ENCODE data around the gene KLK3. TPM values are rescaled to one million over a fixed set of nuclear protein-coding genes. Genes with fewer than 3 reads are reported as not detected.

KLK3 gene
- total RNA-seq, 3 donors from 2014 or later (not counting 1 experiment from before 2014, with no cell fraction given), result not detected

DNA sequence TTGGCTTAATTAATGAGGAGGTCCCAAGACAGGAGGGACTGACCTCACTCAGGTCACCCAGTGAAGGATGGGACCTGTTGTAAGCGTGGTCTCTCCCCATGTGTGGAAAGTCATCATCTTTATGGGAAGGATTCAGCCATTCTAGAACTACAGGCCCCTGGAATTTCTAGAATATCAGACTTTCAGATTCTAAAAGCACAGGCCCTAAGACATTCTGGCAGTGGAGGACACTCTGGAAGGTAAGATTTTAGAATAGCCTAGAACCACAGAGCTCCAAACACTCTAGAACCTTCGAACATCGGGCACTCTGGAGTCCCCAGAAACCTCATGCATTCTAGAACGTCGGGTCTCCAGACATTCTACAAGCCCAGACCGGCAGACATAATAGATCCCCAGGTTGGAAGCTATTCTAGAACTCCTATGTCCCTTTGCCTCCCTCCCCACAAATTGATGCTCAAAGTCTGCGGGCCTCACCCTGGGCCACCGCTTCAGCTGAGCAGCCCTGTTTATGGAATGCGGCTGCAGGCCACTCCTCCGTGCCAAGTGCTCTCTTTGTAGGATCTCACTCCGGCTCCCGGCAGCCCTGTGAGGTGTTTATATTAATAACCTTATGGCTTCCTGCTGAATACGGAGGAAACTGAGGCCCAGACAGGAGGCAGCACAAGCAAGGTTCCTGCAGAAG lies 19.5 kb upstream of the KLK3 start:
- Histone ChIP-seq H3K4me1 (ENCODE audit: control insufficient read depth, insufficient read depth, low read length) (peaks cover 12% of the 10 kb centered on the region), H3K27ac (ENCODE audit: low read length) (no peak overlapping the region), H3K36me3 (ENCODE audit: control insufficient read depth, insufficient read depth, low read length) (no peaks in the 10 kb centered on the region), H3K9me3 (ENCODE audit: control insufficient read depth, insufficient read depth, low read length) (no peaks in the 10 kb centered on the region), H3K4me3 (ENCODE audit: low read length) (peak overlapping the region; percentile 52), H3K27me3 (ENCODE audit: control insufficient read depth, insufficient read depth, low read length) (peaks cover 8% of the 10 kb centered on the region)
- H3K27me3 Mint-ChIP-seq (ENCODE audit: low read depth in 2 of 2), result peaks cover 19 to 34% of the 10 kb centered on the region in 2 donors
- intact Hi-C loops (cut with micrococcal nuclease), result no loop called here
- no peak overlapping the region for H3K27ac Mint-ChIP-seq
- TF ChIP-seq CTCF (IDR thresholded peaks at IDR 0.05), result no peak
- H3K4me3 Mint-ChIP-seq, result peak overlapping the region; percentile 87
- ATAC-seq (no peak), DNase-seq (no peak)
- WGBS (ENCODE audit: insufficient coverage), result 40% methylated on average over 13 of the region's 13 CpGs
- no peaks in the 10 kb centered on the region for H3K9me3 Mint-ChIP-seq
- no peaks in the 10 kb centered on the region for H3K36me3 Mint-ChIP-seq
- H3K4me1 Mint-ChIP-seq, result peaks cover 5 to 21% of the 10 kb centered on the region in 2 donors

DNA sequence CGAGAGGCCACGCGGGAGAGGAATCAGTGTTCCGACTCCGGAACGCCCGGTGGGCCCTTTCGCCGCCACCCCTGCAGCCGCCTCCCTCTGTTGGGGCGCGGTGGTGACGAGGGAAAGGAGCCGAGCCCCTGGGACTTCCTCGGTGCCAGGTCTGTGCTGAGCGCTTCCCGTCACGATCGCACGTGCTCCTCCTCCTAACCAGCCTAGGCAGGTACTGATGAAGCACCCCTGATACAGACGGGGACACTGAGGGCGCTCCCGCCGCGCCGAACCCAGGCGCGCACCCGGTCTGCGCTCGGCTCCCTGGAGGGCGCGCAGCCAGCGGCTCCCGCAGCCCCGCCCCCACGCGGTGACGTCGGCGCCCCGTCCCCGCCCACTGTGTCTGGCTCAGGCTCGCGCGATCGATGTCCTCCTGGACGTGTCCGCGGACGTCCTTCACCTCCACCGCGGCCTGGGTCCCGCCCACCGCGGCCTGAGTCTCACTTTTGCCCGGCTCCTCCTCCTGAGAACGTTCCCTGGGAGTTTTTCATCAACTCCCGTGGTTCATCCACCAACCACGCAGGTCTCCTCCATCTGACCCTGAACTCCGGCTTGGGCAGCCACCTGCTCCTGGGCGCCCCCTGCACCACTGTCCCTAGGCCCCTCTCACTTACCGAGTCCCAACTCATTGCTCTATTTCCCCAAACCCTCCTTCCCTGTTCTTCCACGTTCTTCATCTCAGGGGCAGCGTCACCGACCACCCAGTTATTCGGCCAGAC lies 18.8 kb upstream of the KLK3 start:
- no peaks in the 10 kb centered on the region for H3K36me3 Mint-ChIP-seq
- Histone ChIP-seq H3K27me3 (ENCODE audit: control insufficient read depth, insufficient read depth, low read length) (peaks cover 8% of the 10 kb centered on the region), H3K9me3 (ENCODE audit: control insufficient read depth, insufficient read depth, low read length) (no peaks in the 10 kb centered on the region), H3K4me1 (ENCODE audit: control insufficient read depth, insufficient read depth, low read length) (peaks cover 12% of the 10 kb centered on the region), H3K36me3 (ENCODE audit: control insufficient read depth, insufficient read depth, low read length) (no peaks in the 10 kb centered on the region), H3K4me3 (ENCODE audit: low read length) (peak overlapping the region; percentile 52), H3K27ac (ENCODE audit: low read length) (no peak overlapping the region)
- TF ChIP-seq CTCF (IDR thresholded peaks at IDR 0.05), result no peak
- peak overlapping the region; percentile 87 for H3K4me3 Mint-ChIP-seq
- ATAC-seq (peak; percentile 72 to 94 (median 93)), DNase-seq (peak; percentile 72 to 75)
- intact Hi-C loops (cut with micrococcal nuclease), result no loop called here
- H3K27ac Mint-ChIP-seq, result peak overlapping the region in 1 of 2 donors; percentile 81
- 3% methylated on average over 67 of the region's 67 CpGs for WGBS (ENCODE audit: insufficient coverage)
- peaks cover 5 to 21% of the 10 kb centered on the region in 2 donors for H3K4me1 Mint-ChIP-seq
- peaks cover 19 to 34% of the 10 kb centered on the region in 2 donors for H3K27me3 Mint-ChIP-seq (ENCODE audit: low read depth in 2 of 2)
- H3K9me3 Mint-ChIP-seq, result no peaks in the 10 kb centered on the region

GRCh38 chr19:50836543-50837195 lies 18.0 kb upstream of the KLK3 start:
- DNase-seq (no peak), ATAC-seq (no peak)
- TF ChIP-seq CTCF (IDR thresholded peaks at IDR 0.05), result no peak
- no peaks in the 10 kb centered on the region for H3K36me3 ChIP-seq (ENCODE audit: control insufficient read depth, insufficient read depth, low read length)
- peak overlapping the region in 1 of 2 donors; percentile 81 for H3K27ac Mint-ChIP-seq
- intact Hi-C loops (cut with micrococcal nuclease), result no loop called here
- WGBS (ENCODE audit: insufficient coverage), result 52% methylated on average over 19 of the region's 19 CpGs
- H3K4me3 Mint-ChIP-seq, result peak overlapping the region; percentile 87
- no peaks in the 10 kb centered on the region for H3K9me3 Mint-ChIP-seq
- H3K27ac ChIP-seq (ENCODE audit: low read length), result no peak overlapping the region
- H3K36me3 Mint-ChIP-seq, result no peaks in the 10 kb centered on the region
- H3K4me1 ChIP-seq (ENCODE audit: control insufficient read depth, insufficient read depth, low read length), result peaks cover 12% of the 10 kb centered on the region
- H3K4me1 Mint-ChIP-seq, result peaks cover 5 to 21% of the 10 kb centered on the region in 2 donors
- peaks cover 19 to 30% of the 10 kb centered on the region in 2 donors for H3K27me3 Mint-ChIP-seq (ENCODE audit: low read depth in 2 of 2)
- peaks cover 8% of the 10 kb centered on the region for H3K27me3 ChIP-seq (ENCODE audit: control insufficient read depth, insufficient read depth, low read length)
- no peaks in the 10 kb centered on the region for H3K9me3 ChIP-seq (ENCODE audit: control insufficient read depth, insufficient read depth, low read length)
- no peak overlapping the region for H3K4me3 ChIP-seq (ENCODE audit: low read length)

All from natural killer cell (primary cell).